Endothelial cell of umbilical vein (primary cell): ENCODE data around the gene TWF2. TPM values are rescaled to one million over a fixed set of nuclear protein-coding genes. Genes with fewer than 3 reads are reported as not detected.

Experiments
- BruUV-seq: library from RNA; stranded (reverse); fragments of 400-500 nt; replicated peaks from 2 replicates; lab custom pipeline; 2021; lab: Mats Ljungman, UMichigan
- CTCF ChIA-PET: fragments of 300-600, 350-600 bp; sonication (Branson Sonifier 250); formaldehyde crosslinking; loops from one replicate; lab custom pipeline; 2021; ENCODE audit warnings: antibody characterized with exemption, inconsistent platforms; lab: Charles Lee
- POLR2A ChIA-PET: fragments of 300-600, 350-600 bp; sonication (Branson Sonifier 250); formaldehyde crosslinking; loops from one replicate; lab custom pipeline; 2021; ENCODE audit warnings: antibody characterized with exemption, inconsistent platforms; lab: Charles Lee
- DNase-seq: peaks from one replicate; pipeline ENCODE4 v3.0.0-alpha.2; 2011; ENCODE audit warnings: low read depth, low spot score
- FAIRE-seq: peaks from 2 replicates; lab custom pipeline; 2011; peaks lifted over from hg19 to GRCh38; lab: Jason Lieb, UNC
- H2AFZ ChIP-seq: 2 replicates; pipeline ENCODE4 v1.6.0; 2012; ENCODE audit warnings: low read depth, low read length, control low read depth, inconsistent platforms
- H3K27ac ChIP-seq: 2 replicates; pipeline ENCODE4 v1.5.1; 2011; ENCODE audit warnings: low read depth, mild to moderate bottlenecking, control low read depth, low read length, moderate library complexity; ENCODE audit not compliant: insufficient read depth
- H3K27me3 ChIP-seq, 2 experiments: 2 replicates each; pipeline versions ENCODE4 v1.6.0 to v1.6.1; 2011; ENCODE audit warnings: low read length in 2 of 2, mixed read lengths in 1 of 2; ENCODE audit not compliant: control insufficient read depth in 2 of 2, insufficient read depth in 2 of 2
- H3K36me3 ChIP-seq, 2 experiments: 2 replicates in 1 of 2; 3 replicates in 1 of 2; pipeline ENCODE4 v1.5.1; 2011; ENCODE audit warnings: low read length in 2 of 2, mild to moderate bottlenecking in 1 of 2, moderate library complexity in 1 of 2; ENCODE audit not compliant: control insufficient read depth in 2 of 2, insufficient read depth in 2 of 2; ENCODE audit errors: extremely low read depth in 1 of 2
- H3K4me1 ChIP-seq: 3 replicates; pipeline ENCODE4 v1.5.1; 2011; ENCODE audit warnings: mild to moderate bottlenecking, low read length; ENCODE audit not compliant: control insufficient read depth, insufficient read depth; ENCODE audit errors: extremely low read depth
- H3K4me2 ChIP-seq: 2 replicates; pipeline ENCODE4 v1.6.1; 2011; ENCODE audit warnings: low read length, control low read depth, mixed read lengths; ENCODE audit not compliant: insufficient read depth
- H3K4me3 ChIP-seq, 3 experiments: fragments of 200-600 bp in 1 of 3; sonication (generic), shearing (Covaris generic) in 1 of 3; replicated peaks in 1 of 3; 2 replicates each; pipeline ENCODE4 v1.5.1; 2011 to 2016; ENCODE audit warnings: control low read depth in 3 of 3, low read length in 3 of 3, mild to moderate bottlenecking in 2 of 3, inconsistent platforms in 1 of 3, low read depth in 1 of 3, moderate library complexity in 1 of 3; ENCODE audit not compliant: insufficient read depth in 1 of 3
- H3K79me2 ChIP-seq: 2 replicates; pipeline ENCODE4 v1.6.0; 2012; ENCODE audit warnings: low read length, inconsistent platforms; ENCODE audit not compliant: control insufficient read depth, insufficient read depth
- H3K9ac ChIP-seq: replicated peaks from 2 replicates; pipeline ENCODE3; 2011; ENCODE audit warnings: low read length, control low read depth; ENCODE audit not compliant: insufficient read depth; ENCODE audit errors: extremely low read depth
- H3K9me1 ChIP-seq: replicated peaks from 3 replicates; pipeline ENCODE4 v1.6.0; 2011; ENCODE audit warnings: mild to moderate bottlenecking, low read length; ENCODE audit not compliant: control insufficient read depth, insufficient read depth; ENCODE audit errors: extremely low read depth
- H3K9me3 ChIP-seq: replicated peaks from 2 replicates; pipeline ENCODE4 v1.5.1; 2012; ENCODE audit warnings: low read length, inconsistent platforms; ENCODE audit not compliant: control insufficient read depth, insufficient read depth
- H4K20me1 ChIP-seq: replicated peaks from 2 replicates; pipeline ENCODE3; 2011; ENCODE audit warnings: mild to moderate bottlenecking, low read length; ENCODE audit not compliant: control insufficient read depth, insufficient read depth; ENCODE audit errors: extremely low read depth
- CTCF ChIP-seq, 2 donors: IDR thresholded peaks; 1 replicate in 1 of 2; 2 replicates in 1 of 2; pipeline ENCODE4 v1.5.1; 2011; ENCODE audit warnings: low read length in 2 of 2, mild to moderate bottlenecking in 2 of 2, moderate library complexity in 2 of 2, control low read depth in 1 of 2, inconsistent platforms in 1 of 2, low read depth in 1 of 2; ENCODE audit not compliant: insufficient read depth in 1 of 2; ENCODE audit errors: extremely low read depth in 1 of 2
- EZH2 ChIP-seq: IDR thresholded peaks from 2 replicates; pipeline ENCODE4 v1.6.1; 2012; ENCODE audit warnings: borderline replicate concordance, low read depth, mild to moderate bottlenecking, moderate library complexity, low read length, inconsistent platforms; ENCODE audit not compliant: severe bottlenecking
- FOS ChIP-seq: IDR thresholded peaks from 2 replicates; pipeline ENCODE4 v1.6.1; 2011; ENCODE audit warnings: mild to moderate bottlenecking, low read length, moderate library complexity, borderline replicate concordance; ENCODE audit not compliant: insufficient read depth
- GATA2 ChIP-seq: IDR thresholded peaks from 2 replicates; pipeline ENCODE4 v1.7.0; 2011; ENCODE audit warnings: low read depth, mild to moderate bottlenecking, moderate library complexity, mixed read lengths, low read length; ENCODE audit not compliant: insufficient read length, insufficient read depth
- JUN ChIP-seq: IDR thresholded peaks from 2 replicates; pipeline ENCODE4 v1.6.1; 2011; ENCODE audit warnings: borderline replicate concordance, low read depth; ENCODE audit not compliant: insufficient read length, insufficient read depth
- MAX ChIP-seq: IDR thresholded peaks from 2 replicates; pipeline ENCODE4 v1.6.1; 2011; ENCODE audit not compliant: insufficient read depth, insufficient read length
- MYC ChIP-seq: IDR thresholded peaks from one replicate; pipeline ENCODE4 v1.6.1; 2011; ENCODE audit warnings: mild to moderate bottlenecking, low read depth, low read length
- POLR2A ChIP-seq: IDR thresholded peaks from 2 replicates; pipeline ENCODE4 v1.6.1; 2012; ENCODE audit warnings: low read depth, mild to moderate bottlenecking, control low read depth, low read length
- POLR2AphosphoS5 ChIP-seq: IDR thresholded peaks from 2 replicates; pipeline ENCODE4 v1.6.1; 2012; ENCODE audit warnings: low read depth, mild to moderate bottlenecking, control low read depth, low read length, moderate library complexity; ENCODE audit not compliant: insufficient read depth
- dilution Hi-C: fragments of 300-500 bp; cut with MboI; formaldehyde crosslinking; loops from one replicate; pipeline ENCODE4 v1.15.0; 2019; ENCODE audit warnings: low sequenced_read_pairs; ENCODE audit not compliant: extremely low pct_ligation_motif_present
- intact Hi-C: fragments of 100-400 bp; cut with micrococcal nuclease; formaldehyde crosslinking; loops from one replicate; pipeline ENCODE4 v1.10.0; 2022
- polyA plus RNA-seq, 4 experiments: library from polyadenylated mRNA; depleted of rRNA in 3 of 4; stranded (reverse) in 3 of 4; unstranded in 1 of 4; fragments of >200 nt; gene quantifications; 2 replicates each; pipeline versions ENCODE4 v1.2.1 to v1.2.3, GENCODE V29; 2011 to 2012; ENCODE audit warnings: missing spikeins in 1 of 4
- total RNA-seq: library from RNA; stranded (reverse); gene quantifications from 2 replicates; pipeline ENCODE4 v1.2.3, GENCODE V29; 2021

The TWF2 gene
- total and polyA plus RNA-seq, 2 donors (not counting 3 experiments of a cell fraction or from before 2014, with no cell fraction given), result 82.9 to 134 TPM

- H3K36me3 ChIP-seq, result peaks cover 37 to 59% of the 10 kb centered on the region in 2 experiments
- DNase-seq, result no peak
These were observed 28.4 kb downstream of the TWF2 start for GRCh38 chr3:52210550-52211046.

More at GRCh38 chr3:52210550-52211046, 28.4 kb downstream of the TWF2 start:
- ChIA-PET POLR2A (no interaction called here), CTCF (interaction anchor here (1.5 kb wide), 1 partner anchor 9 kb away, joined by 4 read pairs; no protein-coding TSS in a partner anchor)
- no TSS peak for BruUV-seq
- TF ChIP-seq FOS (no peak), CTCF (IDR thresholded peaks at IDR 0.05; ENCODE audit: extremely low read depth in 1 of 2, insufficient read depth in 1 of 2, low read depth in 1 of 2, low read length in 2 of 2) (no peak), POLR2AphosphoS5 (no peak), JUN (no peak), MAX (no peak), EZH2 (no peak), POLR2A (no peak), GATA2 (no peak), MYC (no peak)
- no peaks in the 10 kb centered on the region for H4K20me1 ChIP-seq
- no peak overlapping the region for H3K27ac ChIP-seq
- no peaks in the 10 kb centered on the region for H3K79me2 ChIP-seq
- no peaks in the 10 kb centered on the region for H3K9me1 ChIP-seq
- no peaks in the 10 kb centered on the region for H3K27me3 ChIP-seq
- no peak overlapping the region for H3K4me3 ChIP-seq
- H3K9me3 ChIP-seq, result no peaks in the 10 kb centered on the region
- H3K4me1 ChIP-seq, result no peaks in the 10 kb centered on the region
- no peak for FAIRE-seq
- H3K4me2 ChIP-seq, result no peak overlapping the region
- H2AFZ ChIP-seq, result no peak overlapping the region
- dilution Hi-C loops (no loop called here), intact Hi-C loops (no loop called here)
- no peak overlapping the region for H3K9ac ChIP-seq
